B cell (primary cell): ENCODE data around the gene JAML. TPM values are rescaled to one million over a fixed set of nuclear protein-coding genes. Genes with fewer than 3 reads are reported as not detected.

ENCODE experiments used
- ATAC-seq: fragments of 200-7000 bp; cut with Tn5 transposase; one replicate; pipeline ENCODE4 v1.10.0; 2021; ENCODE audit warnings: low read depth, mild to moderate bottlenecking, moderate number of reproducible peaks, moderate library complexity
- CTCF ChIA-PET: fragments of 350-600 bp; sonication (Branson Sonifier 250); formaldehyde crosslinking; loops from one replicate; lab custom pipeline; 2021; ENCODE audit warnings: antibody characterized with exemption, inconsistent platforms; lab: Charles Lee
- POLR2A ChIA-PET: fragments of 350-600 bp; sonication (Branson Sonifier 250); formaldehyde crosslinking; loops from one replicate; lab custom pipeline; 2021; ENCODE audit warnings: antibody characterized with exemption; lab: Charles Lee
- DNase-seq: peaks from one replicate; pipeline ENCODE4 v3.0.0; 2013
- H2AFZ ChIP-seq: 2 replicates; pipeline ENCODE4 v1.6.1; 2012; ENCODE audit warnings: mild to moderate bottlenecking, low read depth, low read length; ENCODE audit not compliant: insufficient read depth, poor library complexity, severe bottlenecking
- H3K27ac ChIP-seq, 2 donors: 1 replicate in 1 of 2; 2 replicates in 1 of 2; pipeline ENCODE4 v1.5.1; 2012 to 2013; ENCODE audit warnings: low read length in 2 of 2, mild to moderate bottlenecking in 2 of 2, moderate library complexity in 1 of 2
- H3K27me3 ChIP-seq, 4 experiments: fragments of 200-600 bp in 1 of 4; sonication (generic) in 1 of 4; replicated peaks in 1 of 4; 1 replicate in 2 of 4; 2 replicates in 2 of 4; pipeline versions ENCODE4 v1.6.1 to v1.7.0; 2013 to 2016; ENCODE audit warnings: low read length in 3 of 4, mild to moderate bottlenecking in 2 of 4, mixed read lengths in 1 of 4, moderate library complexity in 1 of 4; ENCODE audit not compliant: insufficient read depth in 4 of 4, control insufficient read depth in 3 of 4; ENCODE audit errors: control extremely low read depth in 1 of 4
- H3K36me3 ChIP-seq, 2 experiments: replicated peaks in 1 of 2; 1 replicate in 1 of 2; 2 replicates in 1 of 2; pipeline versions ENCODE4 v1.6.1 to v1.7.1; 2013; ENCODE audit warnings: low read length in 1 of 2; ENCODE audit not compliant: insufficient read depth in 2 of 2, control insufficient read depth in 1 of 2; ENCODE audit errors: control extremely low read depth in 1 of 2, extremely low read depth in 1 of 2
- H3K4me1 ChIP-seq, 2 donors: fragments of 200-600 bp in 1 of 2; sonication (generic) in 1 of 2; 1 replicate in 1 of 2; 2 replicates in 1 of 2; pipeline versions ENCODE4 v1.5.1 to v1.6.1; 2013 to 2017; ENCODE audit warnings: low read length in 2 of 2; ENCODE audit not compliant: control insufficient read depth in 2 of 2, insufficient read depth in 2 of 2
- H3K4me2 ChIP-seq: replicated peaks from 2 replicates; pipeline ENCODE3; 2012; ENCODE audit warnings: mild to moderate bottlenecking, low read depth, low read length; ENCODE audit not compliant: poor library complexity, severe bottlenecking
- H3K4me3 ChIP-seq, 5 experiments: fragments of 200-600 bp in 1 of 5; sonication (generic) in 1 of 5; 1 replicate in 3 of 5; 2 replicates in 2 of 5; pipeline versions ENCODE4 v1.5.1 to v1.7.0; 2011 to 2016; ENCODE audit warnings: low read length in 4 of 5, mild to moderate bottlenecking in 4 of 5, low read depth in 2 of 5, control low read depth in 1 of 5, moderate library complexity in 1 of 5; ENCODE audit not compliant: insufficient read depth in 1 of 5; ENCODE audit errors: control extremely low read depth in 1 of 5, extremely low read depth in 1 of 5
- H3K79me2 ChIP-seq: fragments of 200-600 bp; sonication (generic); one replicate; pipeline ENCODE4 v1.6.0; 2016; ENCODE audit warnings: low read length; ENCODE audit not compliant: control insufficient read depth, insufficient read depth
- H3K9ac ChIP-seq: fragments of 200-600 bp; sonication (generic); 2 replicates; pipeline ENCODE4 v1.6.1; 2017; ENCODE audit warnings: mild to moderate bottlenecking, low read length, moderate library complexity
- H3K9me3 ChIP-seq, 3 donors: one replicate each; pipeline versions ENCODE4 v1.6.1 to v1.7.1; 2013; ENCODE audit warnings: low read length in 2 of 3; ENCODE audit not compliant: control insufficient read depth in 2 of 3, insufficient read depth in 1 of 3; ENCODE audit errors: control extremely low read depth in 1 of 3
- H4K20me1 ChIP-seq: 2 replicates; pipeline ENCODE4 v1.6.0; 2012; ENCODE audit warnings: mild to moderate bottlenecking, low read length; ENCODE audit not compliant: insufficient read depth, control insufficient read depth, poor library complexity, severe bottlenecking
- H3K27ac Mint-ChIP-seq: one replicate; pipeline ENCODE4 v1.8.0; 2021; ENCODE audit warnings: mixed read lengths
- H3K27me3 Mint-ChIP-seq: one replicate; pipeline ENCODE4 v1.8.0; 2021; ENCODE audit warnings: mixed read lengths
- H3K4me1 Mint-ChIP-seq: one replicate; pipeline ENCODE4 v1.8.0; 2021; ENCODE audit warnings: mixed read lengths
- H3K4me3 Mint-ChIP-seq: one replicate; pipeline ENCODE4 v1.8.0; 2021; ENCODE audit warnings: mixed read lengths
- H3K9me3 Mint-ChIP-seq: one replicate; pipeline ENCODE4 v1.8.0; 2022; ENCODE audit warnings: mixed read lengths; ENCODE audit not compliant: insufficient read depth
- EZH2 ChIP-seq: IDR thresholded peaks from 2 replicates; pipeline ENCODE4 v1.6.1; 2012; ENCODE audit warnings: borderline replicate concordance, low read depth, mild to moderate bottlenecking, moderate library complexity, low read length; ENCODE audit not compliant: insufficient read depth, poor library complexity, severe bottlenecking
- WGBS: methylation state at CpG from one replicate; pipeline ENCODE4 v1.1.5; 2013; ENCODE audit warnings: missing lambda C conversion rate; ENCODE audit not compliant: insufficient coverage; 5-methylcytosine and 5-hydroxymethylcytosine counted together
- intact Hi-C: fragments of 100-400 bp; cut with micrococcal nuclease; formaldehyde crosslinking; loops from one replicate; pipeline ENCODE4 v1.10.0; 2022
- polyA plus RNA-seq: library from polyadenylated mRNA; depleted of rRNA; stranded (reverse); fragments of >200 nt; gene quantifications from 2 replicates; pipeline ENCODE4 v1.2.3, GENCODE V29; 2012
- total RNA-seq, 2 donors: library from RNA; stranded (reverse); fragments of 120-200 nt in 1 of 2; gene quantifications; 1 replicate in 1 of 2; 2 replicates in 1 of 2; pipeline versions ENCODE4 v1.2.3 to v1.2.4, GENCODE V29; 2013 to 2022
- TF ChIP-seq, protein P1 (sequence below): fragments of 200-600 bp; IDR thresholded peaks from one replicate; pipeline ENCODE4 v1.8.0; 2022; ENCODE audit warnings: antibody characterized with exemption, mild to moderate bottlenecking

Gene JAML
- total and polyA plus RNA-seq, 2 donors (not counting 1 experiment from before 2014, with no cell fraction given), result 1.0 to 9.6 TPM

GRCh38 chr11:118260353-118260752, 35.5 kb upstream of the JAML start:
- Histone ChIP-seq H3K9ac (no peak overlapping the region), H3K4me1 (peaks cover 9 to 11% of the 10 kb centered on the region in 2 donors), H3K27me3 (peaks cover 0 to 39% (median 33%) of the 10 kb centered on the region in 4 experiments), H3K4me3 (no peak overlapping the region), H4K20me1 (no peaks in the 10 kb centered on the region), H3K36me3 (no peaks in the 10 kb centered on the region), H3K9me3 (peaks cover 0 to 2% (median 0%) of the 10 kb centered on the region in 3 donors), H3K4me2 (no peak overlapping the region), H3K79me2 (no peaks in the 10 kb centered on the region), H3K27ac (no peak overlapping the region), H2AFZ (no peak overlapping the region)
- ChIA-PET POLR2A (no interaction called here), CTCF (interaction anchor here (0.5 to 2.9 kb wide), 3 partner anchors 21 to 1096 kb away, joined by 3 to 19 read pairs (median 7); no protein-coding TSS in a partner anchor)
- DNase-seq, result no peak
- H3K27ac Mint-ChIP-seq, result no peak overlapping the region
- peaks cover 10% of the 10 kb centered on the region for H3K4me1 Mint-ChIP-seq
- no peak for TF ChIP-seq EZH2
- TF ChIP-seq, protein P1, sequence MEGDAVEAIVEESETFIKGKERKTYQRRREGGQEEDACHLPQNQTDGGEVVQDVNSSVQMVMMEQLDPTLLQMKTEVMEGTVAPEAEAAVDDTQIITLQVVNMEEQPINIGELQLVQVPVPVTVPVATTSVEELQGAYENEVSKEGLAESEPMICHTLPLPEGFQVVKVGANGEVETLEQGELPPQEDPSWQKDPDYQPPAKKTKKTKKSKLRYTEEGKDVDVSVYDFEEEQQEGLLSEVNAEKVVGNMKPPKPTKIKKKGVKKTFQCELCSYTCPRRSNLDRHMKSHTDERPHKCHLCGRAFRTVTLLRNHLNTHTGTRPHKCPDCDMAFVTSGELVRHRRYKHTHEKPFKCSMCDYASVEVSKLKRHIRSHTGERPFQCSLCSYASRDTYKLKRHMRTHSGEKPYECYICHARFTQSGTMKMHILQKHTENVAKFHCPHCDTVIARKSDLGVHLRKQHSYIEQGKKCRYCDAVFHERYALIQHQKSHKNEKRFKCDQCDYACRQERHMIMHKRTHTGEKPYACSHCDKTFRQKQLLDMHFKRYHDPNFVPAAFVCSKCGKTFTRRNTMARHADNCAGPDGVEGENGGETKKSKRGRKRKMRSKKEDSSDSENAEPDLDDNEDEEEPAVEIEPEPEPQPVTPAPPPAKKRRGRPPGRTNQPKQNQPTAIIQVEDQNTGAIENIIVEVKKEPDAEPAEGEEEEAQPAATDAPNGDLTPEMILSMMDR, result no peak
- WGBS, result 100% methylated on average over 1 of the region's 3 CpGs
- H3K27me3 Mint-ChIP-seq, result peaks cover 56% of the 10 kb centered on the region
- intact Hi-C loops, result no loop called here
- no peak for ATAC-seq
- no peak overlapping the region for H3K4me3 Mint-ChIP-seq
- no peaks in the 10 kb centered on the region for H3K9me3 Mint-ChIP-seq

DNA sequence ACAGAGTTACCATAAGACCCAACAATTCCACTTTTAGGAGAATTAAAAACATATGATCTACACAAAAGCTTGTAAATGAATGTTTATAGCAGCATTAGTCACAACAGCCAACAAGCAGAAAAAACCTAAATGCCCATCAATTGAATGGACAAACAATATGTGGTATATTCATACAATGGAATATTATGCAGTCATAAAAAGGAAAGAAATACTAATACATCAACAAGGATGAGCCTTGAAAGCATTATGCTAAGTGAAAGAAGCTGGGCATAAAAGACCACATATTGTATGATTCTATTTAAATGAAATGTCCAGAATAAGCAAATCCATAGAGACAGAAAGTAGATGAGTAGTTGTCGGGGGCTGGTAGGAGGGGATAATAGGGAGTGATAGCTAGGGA, 34.3 kb upstream of the JAML start:
- intact Hi-C loops, result no loop called here
- ChIA-PET CTCF (interaction anchor here (2.6 to 2.9 kb wide), 2 partner anchors 20 to 61 kb away, joined by 7 to 19 read pairs; no protein-coding TSS in a partner anchor), POLR2A (no interaction called here)
- no peak overlapping the region for H3K27ac Mint-ChIP-seq
- WGBS, result no CpG with 5 or more reads among the region's 1 CpG
- TF ChIP-seq EZH2, result no peak
- TF ChIP-seq, protein P1, result no peak
- peaks cover 8% of the 10 kb centered on the region for H3K4me1 Mint-ChIP-seq
- H3K27me3 Mint-ChIP-seq, result peaks cover 58% of the 10 kb centered on the region
- Histone ChIP-seq H3K9me3 (peaks cover 0 to 2% (median 0%) of the 10 kb centered on the region in 3 donors), H3K27me3 (peaks cover 0 to 34% (median 26%) of the 10 kb centered on the region in 4 experiments), H3K79me2 (no peaks in the 10 kb centered on the region), H4K20me1 (no peaks in the 10 kb centered on the region), H3K36me3 (no peaks in the 10 kb centered on the region), H3K4me3 (no peak overlapping the region), H3K27ac (no peak overlapping the region), H3K4me2 (no peak overlapping the region), H3K4me1 (peaks cover 8% of the 10 kb centered on the region in 2 donors), H3K9ac (no peak overlapping the region), H2AFZ (no peak overlapping the region)
- H3K4me3 Mint-ChIP-seq, result no peak overlapping the region
- DNase-seq (no peak), ATAC-seq (no peak)
- H3K9me3 Mint-ChIP-seq, result no peaks in the 10 kb centered on the region
